HG03354 (cell line): ENCODE results near the gene SLC35E3.
A peak's percentile ranks its signal among the peaks of the same experiment; 100 is the strongest.

Experiments used
- ATAC-seq: cut with Tn5 transposase; IDR thresholded peaks from one replicate; pipeline ENCODE4 v1.9.1; 2021; ENCODE audit warnings: mild to moderate bottlenecking; ENCODE audit not compliant: unreplicated experiment, poor library complexity, severe bottlenecking

Gene SLC35E3

DNA sequence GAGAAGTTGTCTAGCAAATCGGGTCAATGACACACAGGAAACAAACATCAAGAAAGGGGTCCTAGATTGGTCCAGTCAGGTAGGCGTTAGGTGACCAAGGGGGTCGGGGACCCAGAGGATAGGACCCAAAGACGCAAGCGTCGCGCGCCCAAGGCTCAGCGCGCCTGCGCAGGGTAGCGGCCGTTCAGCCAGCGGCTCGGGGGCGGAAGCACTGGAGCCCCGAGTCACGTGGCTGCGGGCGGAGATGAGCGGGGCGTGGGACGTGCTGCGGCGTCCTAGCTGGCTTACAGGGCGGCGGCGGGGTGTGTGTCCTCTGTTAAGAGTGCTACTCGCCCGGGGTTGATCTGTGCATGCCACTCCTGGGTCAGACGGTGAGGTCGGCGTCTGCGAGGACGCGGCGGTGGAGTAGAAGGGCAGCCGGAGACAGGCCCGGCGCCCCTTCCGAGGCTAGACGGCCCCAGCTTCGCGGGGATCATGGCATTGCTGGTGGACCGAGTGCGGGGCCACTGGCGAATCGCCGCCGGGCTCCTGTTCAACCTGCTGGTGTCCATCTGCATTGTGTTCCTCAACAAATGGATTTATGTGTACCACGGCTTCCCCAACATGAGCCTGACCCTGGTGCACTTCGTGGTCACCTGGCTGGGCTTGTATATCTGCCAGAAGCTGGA is at the start of gene SLC35E3:
TSS of gene SLC35E3 (plus strand) at position 273 of the 668 bp plus-strand sequence. CDS start at position 475, 202 bp downstream.
- peak; percentile 98 for ATAC-seq

DNA sequence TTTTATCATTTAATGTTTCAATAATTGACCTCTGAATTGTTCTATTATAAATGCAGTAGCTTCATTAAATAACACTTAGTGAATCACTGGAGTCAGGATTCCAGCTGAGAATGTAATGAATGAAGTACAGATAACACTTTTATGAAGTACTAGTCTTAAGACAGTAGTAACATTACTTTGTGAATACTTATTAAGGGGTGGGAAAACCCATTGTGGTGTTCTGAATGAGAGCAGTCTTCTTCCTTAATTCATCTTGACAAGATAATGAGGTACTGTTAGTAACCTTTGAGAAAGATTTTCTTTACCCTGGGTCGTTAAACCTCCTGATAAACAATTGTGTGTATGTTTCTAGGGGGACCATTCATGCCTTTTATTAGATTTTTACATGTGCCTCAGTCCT is 46.5 kb upstream of the SLC35E3 start:
- ATAC-seq, result no peak

DNA sequence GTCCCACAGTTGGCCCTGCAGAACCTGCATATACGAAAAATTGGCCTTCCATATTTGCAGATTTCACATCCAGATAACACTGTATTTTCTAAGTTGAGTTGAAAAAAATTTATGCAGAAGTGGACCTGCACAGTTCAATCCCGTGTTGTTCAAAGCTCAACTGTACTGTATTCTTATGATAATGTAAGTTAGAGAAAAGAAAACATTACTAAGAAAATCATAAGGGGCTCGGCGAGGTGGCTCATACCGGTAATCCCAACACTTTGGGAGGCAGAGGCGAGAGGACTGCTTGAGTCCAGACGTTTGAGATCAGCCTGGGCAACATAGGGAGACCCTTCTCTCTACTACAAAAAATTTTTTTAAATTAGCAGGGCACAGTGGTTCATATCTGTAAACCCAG is 18.2 kb upstream of the SLC35E3 start:
- no peak for ATAC-seq

DNA sequence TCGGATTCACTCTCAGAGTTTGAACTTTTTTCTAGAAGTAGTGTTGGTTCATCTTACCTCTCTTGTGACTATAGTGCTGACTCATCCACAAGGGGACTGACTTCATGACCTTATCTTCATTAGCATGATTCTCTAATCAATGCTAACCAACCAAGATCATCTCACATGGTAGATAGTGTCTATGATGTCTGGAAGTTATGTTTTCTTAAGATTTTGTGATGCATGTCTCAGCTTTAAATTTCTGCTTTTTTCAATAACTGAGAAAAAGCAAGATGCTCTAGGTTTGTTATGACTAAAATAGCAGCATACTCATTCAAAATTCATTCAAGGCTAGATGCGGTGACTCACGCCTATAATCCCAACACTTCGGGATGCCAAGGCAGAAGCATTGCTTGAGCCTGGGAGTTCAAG is 12.3 kb upstream of the SLC35E3 start:
- no peak for ATAC-seq

DNA sequence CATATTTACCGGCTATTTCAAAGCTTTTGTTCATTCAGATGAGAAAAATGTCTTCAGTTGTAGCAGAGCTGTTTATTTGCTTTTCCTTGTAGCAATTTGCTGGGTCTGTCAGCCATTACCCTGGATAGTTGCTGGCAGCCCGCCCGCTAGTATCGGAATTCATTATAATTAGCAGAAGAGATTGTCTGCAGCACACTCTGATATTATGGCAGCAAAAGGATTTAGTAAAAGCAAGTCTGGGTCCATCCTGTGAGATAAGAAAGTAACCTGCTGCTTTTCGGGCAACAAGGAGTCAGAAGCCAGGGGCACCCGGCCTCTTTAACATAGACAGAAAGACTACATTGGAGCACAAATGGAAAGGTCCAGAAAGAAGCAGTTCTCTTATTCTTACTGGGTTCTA is 6.1 kb upstream of the SLC35E3 start:
- ATAC-seq, result no peak

DNA sequence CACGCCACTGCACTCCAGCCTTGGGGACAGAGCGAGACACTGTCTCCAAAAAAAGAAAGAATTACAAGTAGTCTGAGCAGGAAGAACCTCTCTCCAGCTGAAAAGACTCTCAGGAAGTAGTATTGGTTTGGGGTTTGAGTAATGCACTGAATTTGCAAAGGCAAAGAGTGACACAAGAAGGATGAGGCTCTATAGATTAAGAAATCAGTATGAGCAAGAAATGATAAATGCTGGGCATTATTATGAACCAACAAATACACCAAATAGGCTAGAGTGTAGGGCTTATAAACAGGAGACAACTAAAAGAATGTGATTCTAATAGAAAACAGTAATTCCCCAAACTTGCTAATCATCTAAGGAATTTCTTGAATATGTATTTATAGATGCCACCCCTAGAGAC is 2.6 kb upstream of the SLC35E3 start:
- no peak for ATAC-seq

DNA sequence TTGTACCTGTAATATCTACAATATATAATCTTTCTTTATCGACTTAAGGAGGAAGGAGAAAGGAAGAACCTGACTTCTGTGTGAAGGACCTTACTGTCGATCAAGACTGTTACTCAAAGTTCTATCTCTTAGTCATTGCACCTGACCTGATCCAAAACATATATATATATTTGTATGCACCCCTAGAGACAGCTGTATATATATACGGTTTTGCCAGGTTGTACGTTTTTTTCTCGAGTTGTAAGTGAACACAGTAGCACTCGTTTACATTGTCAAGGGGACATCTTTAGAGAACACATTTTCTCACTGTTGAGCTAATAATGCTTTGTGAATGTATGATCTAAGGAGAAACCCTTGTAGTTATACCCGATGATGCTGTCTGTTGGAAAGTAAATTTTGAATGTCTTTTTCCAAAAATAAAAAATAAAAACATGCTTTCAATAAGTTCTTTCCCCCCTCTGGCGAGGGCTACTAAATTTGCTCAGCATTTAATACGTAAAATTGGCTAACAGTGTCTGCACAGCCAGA is 536 bp upstream of the SLC35E3 start:
- peak; percentile 2 for ATAC-seq

DNA sequence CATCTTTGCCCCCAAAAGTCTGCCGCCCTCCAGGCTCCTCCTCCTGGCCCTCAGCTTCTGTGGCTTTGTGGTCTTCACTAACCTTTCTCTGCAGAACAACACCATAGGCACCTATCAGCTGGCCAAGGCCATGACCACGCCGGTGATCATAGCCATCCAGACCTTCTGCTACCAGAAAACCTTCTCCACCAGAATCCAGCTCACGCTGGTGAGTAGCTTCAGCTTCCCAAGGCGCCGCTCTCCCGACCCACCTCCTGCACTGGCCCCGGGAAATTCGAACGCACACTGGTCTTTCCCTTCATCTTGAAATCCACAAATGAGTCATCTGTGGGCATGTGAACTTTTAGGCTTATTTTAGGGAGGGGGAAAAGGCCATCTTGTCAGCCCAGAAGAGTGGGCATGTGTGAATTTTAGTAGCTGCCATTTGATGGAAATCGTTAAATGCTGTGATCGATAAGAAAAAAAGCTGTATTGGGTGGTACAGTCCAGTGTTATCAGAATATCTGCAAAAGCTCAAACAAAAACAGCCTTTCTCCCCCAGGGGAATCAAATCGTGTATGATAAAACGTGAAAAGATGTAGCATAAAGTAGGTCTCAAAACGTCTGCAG is 700 bp downstream of the SLC35E3 start:
- peak; percentile 40 for ATAC-seq

DNA sequence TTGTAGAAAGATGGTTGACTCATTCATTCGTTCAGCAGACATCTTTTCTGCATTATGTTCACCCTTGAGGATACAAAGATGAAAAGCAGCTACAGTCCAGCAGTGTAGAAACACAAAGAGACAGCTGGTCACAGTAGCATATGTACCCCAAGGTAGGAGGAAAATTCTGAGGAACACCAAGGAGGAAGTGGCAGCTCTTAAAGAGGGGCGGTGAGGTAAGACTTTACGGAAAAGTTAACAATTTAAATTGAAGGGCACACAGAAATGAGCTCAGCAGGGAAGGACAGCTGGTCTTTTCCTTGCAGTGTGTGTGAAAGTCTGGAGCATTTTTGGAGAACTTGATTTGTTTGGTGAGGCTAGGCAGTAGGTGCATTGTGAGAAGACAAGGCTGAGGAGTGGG is 3.5 kb downstream of the SLC35E3 start:
- ATAC-seq, result no peak

DNA sequence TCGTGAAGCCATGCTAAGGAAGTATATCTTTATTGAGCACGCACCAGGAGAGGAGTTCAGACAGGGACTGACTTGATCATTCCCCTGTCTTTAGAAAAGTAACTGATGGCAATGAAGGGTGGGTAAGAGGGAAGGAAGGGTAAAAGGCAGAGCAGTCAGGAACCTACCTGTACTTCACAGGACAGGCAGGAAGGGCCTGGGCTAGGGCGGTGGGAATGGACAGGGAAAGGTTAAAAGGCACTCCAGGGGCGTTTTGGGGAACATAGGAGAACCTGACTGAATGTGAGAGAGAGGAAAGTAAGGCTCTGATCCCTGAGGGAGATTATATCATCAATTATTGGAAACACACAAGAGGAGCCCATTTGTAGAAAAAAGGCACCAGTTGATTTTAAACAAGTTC is 3.9 kb downstream of the SLC35E3 start:
- ATAC-seq, result no peak

DNA sequence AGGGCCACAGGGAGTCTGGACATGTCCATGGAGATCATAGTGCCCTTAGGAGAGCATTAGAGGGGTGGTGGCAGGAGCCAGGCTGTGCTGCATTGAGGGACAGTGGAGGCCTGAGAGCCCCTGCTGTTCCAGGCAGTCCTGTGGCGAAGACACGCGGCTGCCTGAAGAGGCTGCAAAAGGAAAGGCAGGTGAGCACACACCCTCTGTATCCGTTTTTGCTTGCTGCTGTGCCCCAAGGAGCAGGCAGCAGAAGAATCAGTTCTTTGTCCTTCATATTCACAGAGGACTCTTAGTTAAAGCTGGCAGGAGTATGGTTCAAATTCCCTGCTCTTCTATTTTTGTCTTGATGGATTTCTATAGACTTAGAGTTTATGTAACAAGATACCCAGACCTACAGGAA is 4.5 kb downstream of the SLC35E3 start:
- no peak for ATAC-seq

DNA sequence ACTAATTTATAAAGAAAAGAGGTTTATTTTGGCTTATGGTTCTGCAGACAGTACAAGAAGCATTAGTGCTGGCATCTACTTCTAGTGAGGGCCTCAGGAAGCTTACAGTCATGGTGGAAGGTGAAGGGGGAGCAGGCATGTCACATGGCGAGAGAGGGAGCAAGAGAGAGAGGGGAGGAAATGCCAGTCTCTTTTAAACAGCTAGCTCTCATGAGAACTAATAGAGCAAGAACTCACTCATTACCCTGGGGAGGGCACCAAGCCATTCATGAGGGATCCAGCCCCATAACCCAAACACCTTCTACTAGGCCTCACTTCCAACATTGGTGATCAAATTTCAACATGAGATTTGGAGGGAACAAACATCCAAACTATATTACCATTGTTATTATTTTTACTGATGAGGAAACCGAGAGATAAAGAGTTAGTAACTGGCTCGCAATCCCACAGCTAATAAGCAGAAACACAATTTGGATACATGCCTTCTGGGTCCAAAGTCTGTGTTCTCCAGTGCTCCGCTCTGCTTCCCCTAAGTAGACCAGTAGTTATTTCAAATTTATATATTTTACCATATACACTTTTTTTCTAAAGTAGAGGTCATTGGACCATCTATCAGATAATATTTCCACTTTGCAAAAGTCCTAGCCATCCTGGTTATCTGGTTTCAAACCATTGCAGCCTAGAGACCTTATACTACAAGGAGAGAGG is 9.7 kb downstream of the SLC35E3 start:
- no peak for ATAC-seq

DNA sequence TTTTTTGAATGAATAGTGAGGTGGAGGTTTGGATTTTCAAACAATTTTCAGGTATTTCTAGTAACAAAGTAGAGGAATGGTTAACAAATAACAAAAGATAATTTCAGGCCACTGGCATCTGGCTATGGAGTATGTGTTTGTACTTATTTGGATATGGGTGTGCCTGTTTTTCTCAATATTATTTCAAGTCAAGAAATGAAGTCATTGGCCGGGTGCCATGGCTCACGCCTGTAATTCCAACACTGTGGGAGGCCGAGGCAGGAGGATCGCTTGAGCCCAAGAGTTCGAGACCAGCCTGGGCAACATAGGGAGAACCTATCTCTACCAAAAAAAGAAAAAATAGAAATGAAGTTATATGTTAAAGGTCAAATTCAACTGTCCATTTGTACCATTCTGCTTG is 13.9 kb downstream of the SLC35E3 start:
- no peak for ATAC-seq

DNA sequence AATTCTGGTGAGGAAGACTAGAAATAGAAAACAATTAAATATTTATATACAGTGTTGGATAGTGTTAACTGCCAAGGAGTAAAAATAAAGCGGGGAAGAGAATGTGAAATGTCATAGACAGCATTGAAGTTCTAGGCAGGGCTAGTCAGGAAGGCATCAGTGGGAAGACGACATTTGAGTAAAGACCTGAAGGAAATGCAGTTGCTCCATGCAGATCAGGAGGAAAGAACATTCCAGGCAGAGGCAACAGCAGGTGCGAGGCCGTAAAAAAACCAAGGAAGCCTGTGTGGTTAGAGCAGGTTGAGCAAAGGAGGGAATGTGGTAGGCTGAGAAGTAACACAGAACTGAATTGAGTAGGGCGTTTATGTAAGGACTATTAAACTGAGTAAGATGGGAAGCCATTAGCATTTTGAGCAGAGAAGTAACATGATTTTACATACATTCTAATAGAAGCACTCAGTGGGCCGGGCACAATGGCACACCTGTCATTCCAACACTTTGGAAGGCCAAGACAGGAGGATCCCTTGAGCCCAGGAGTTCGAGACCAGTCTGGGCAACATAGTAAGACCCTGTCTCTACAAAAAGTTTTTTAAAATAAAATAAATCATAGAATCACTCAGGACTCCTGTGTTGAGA is 14.9 kb downstream of the SLC35E3 start:
- ATAC-seq, result no peak

DNA sequence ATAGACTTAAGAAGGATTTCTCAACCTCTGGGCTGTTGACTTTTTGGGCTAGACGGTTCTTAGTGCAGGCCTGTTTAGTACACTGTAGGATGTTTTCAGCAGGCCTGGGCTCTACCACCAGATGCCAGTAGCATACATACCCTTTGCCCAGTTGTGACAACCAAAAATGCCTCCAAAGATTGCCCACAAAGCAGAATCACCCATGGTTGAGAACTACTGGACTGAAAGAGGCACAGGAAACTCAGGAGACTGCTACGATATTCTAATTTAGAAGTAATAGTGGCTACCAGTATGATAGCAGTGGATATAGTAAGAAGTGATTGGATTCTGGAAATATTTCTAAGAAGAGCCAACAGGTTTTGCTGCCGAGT is 15.5 kb downstream of the SLC35E3 start:
- ATAC-seq, result no peak

DNA sequence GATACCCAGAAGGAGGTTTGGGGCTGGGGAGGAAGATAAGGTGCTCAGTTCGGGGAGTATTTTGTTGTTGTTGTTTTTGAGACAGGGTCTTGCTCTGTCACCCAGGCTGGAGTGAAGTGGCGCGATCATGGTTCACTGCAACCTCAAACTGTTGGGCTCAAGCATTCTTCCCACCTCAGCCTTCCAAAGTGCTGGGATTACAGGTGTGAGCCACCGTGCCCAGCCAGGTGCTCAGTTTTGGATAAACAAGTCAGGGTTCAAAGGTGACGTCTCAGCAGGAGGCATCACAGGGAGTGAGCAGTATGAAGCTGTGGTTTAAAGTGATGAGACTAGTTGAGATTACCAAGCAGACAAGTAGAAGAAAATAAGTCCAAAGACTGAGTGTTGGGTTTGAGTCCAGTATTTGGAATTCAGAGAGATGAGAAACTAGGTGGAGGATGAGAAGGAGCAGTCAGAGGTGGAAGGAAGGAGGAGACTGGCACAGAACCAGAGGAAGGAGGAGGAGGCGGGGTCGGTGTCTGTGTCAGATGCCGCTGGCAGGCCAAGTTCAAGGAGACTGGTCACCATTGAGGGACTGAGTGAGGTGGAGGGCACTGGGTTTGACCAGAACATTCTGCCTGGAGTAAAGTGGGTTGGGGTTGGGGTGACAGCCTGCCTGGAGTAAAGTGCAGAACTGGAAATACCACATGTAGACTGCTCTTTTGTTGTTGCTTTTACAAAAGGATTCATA is 16.1 kb downstream of the SLC35E3 start:
- no peak for ATAC-seq

DNA sequence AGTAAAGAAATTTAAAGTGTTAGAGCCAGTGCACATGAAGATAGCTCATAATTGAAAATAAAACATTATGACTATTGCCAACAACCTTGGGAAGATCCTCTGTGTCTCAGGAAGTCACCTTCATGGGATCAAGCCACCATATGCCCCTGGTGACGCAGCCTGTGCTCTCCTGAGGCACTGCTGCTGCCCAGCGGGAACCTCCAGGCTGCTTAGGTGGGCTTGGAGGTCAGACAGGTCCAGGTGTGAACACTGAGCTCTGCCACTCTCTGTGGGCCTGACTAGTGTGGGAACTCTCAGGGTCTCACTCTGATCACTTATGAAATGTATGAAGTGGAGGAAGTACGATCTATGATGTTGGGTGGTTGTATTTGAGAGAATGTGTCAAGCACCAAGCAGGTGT is 16.7 kb downstream of the SLC35E3 start:
- ATAC-seq, result no peak

DNA sequence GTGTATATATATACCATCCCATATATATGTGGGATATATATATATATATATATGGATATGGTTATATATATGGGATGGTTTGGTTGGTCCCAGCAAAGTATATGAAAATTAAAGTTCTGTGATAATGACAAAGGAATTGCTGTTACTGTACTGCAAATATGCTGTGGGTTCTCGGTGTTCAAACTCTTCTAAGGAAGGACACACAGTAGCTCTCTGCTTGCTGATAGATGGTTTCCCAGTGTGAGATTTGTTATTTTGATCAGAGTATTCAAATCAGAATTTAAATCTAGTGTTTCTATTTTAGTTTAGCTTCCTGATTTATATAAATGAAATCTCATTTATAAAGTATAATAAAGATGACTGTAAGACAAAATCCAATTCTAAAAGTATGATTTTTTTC is 19.7 kb downstream of the SLC35E3 start:
- no peak for ATAC-seq

DNA sequence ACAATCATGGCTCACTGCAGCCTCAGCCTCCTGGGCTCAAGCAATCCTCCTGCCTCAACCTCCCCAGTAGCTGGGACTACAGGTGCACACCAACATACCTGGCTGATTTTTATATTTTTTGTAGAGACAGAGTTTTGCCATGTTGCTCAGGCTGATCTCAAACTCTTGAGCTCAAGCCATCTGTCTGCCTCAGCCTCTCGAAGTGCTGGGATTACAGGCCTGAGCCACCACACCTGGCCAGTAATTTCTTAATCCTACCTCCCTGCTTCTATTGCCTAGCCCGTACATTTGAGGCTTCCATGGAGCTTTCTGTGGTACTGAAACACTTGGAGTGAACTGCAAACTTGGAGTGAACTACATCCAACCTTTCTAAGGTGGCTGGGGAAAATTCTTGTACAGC is 20.7 kb downstream of the SLC35E3 start:
- no peak for ATAC-seq

DNA sequence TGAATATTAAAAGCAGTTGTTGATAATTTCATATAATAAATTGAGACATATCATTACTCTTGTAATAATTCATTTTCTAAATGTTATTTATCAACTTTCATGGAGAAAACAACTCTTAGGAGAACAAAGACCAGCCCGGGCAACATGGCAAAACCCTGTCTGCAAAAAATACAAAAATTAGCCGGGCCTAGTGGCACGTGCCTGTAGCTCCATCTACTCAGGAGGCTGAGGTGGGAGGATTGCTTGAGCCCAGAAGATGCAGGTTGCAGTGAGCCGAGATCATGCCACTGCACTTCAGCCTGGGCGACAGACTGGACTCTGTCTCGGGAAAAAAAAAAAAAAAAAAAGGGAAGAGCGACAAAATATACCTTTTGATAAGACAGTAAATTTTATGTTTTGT is 21.2 kb downstream of the SLC35E3 start:
- no peak for ATAC-seq
